ENCODE results near the gene NUMB.

NUMB gene

DNA sequence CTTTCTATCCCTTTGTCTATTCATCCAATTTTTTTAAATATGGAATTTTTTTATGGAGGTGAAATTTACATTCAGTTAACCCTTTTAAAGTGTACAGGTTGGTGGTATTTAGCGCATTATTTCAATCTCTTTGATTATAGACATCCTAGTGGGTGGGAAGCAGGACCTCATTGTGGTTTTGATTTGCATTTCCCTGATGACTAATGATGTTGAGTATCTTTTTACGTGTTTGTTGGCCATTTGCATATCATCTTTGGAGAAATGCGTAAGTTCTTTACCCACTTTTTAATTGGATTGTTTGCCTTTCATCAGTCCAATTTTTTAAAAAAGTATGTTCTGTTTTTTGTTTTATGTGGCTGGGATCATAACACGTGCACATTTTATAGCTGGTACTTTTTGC lies 200.3 kb downstream of the NUMB start:
- DNase-seq, result no peak

DNA sequence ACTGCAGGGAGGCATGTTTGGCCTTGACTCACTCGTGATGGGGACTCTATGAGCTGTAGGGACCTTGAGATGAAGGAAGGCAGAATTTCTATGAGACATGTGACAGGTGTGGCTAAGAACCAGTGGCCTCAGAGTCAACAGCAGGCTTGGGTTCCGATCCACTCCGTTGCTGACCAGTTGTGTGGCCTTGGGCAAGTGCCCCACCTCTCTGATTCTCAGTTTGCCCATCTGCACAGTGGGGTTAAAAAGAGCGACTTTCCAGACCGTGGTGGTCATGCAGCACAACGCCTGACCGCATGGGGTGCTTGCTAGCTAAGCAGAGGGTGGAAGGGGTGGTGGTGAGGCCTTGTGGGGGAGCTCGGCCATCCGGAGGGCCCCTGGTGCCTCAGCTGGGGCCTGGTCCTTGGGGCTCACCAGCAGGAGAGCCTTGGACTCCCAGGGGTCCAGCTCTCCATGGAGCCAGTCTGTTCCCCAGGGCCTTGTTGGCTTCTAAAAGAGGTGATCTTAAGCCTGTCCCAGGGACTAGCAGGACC lies 202.6 kb downstream of the NUMB start:
- DNase-seq, result no peak

DNA sequence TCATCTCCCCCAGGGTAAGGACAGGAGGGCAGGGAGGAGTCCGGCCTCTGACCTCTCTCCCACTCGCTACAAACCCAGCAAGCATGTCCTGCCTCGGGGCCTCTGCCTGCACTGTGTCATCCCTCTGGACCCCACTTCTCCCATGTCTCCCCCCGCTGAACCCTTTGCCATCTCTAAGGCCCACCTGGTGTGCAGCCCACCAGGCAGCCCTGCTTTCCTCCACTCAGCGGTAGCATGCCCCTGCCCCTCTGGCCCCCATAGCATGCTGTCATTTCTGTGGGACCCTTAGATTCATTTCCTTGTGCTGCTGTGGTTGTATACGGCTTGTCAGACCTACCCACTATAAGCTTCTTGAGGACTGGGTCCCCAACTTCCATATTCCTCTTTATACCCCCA lies 203.3 kb downstream of the NUMB start:
- DNase-seq, result no peak

DNA sequence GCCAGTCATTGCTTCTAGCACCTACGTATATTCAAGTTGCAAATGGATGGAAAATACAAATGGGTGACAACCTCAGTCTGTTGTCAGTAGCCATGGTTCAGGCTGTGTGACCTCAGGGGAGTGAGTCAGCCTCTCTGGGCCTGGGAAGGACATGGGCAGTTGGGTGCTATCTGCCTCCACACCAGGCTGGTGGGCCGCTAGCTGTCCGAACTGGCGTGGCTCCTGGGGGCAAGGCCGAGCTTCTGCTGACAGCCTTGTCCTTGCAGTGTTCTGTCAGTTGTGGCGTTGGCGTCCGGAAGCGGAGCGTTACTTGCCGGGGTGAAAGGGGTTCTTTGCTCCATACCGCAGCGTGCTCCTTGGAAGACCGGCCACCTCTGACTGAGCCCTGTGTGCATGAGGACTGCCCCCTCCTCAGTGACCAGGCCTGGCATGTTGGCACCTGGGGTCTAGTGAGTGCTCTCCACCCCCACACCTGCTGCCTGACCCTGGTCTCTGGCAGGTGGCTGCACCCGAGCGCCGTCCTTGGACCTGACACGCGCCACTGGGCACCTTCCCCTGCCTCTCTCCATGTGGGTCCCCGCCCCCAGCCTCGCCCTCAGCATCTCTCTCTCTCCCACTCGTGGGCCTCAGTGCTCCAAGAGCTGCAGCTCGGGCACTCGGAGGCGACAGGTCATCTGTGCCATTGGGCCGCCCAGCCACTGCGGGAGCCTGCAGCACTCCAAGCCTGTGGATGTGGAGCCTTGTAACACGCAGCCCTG lies 203.9 kb downstream of the NUMB start:
- no peak for DNase-seq

DNA sequence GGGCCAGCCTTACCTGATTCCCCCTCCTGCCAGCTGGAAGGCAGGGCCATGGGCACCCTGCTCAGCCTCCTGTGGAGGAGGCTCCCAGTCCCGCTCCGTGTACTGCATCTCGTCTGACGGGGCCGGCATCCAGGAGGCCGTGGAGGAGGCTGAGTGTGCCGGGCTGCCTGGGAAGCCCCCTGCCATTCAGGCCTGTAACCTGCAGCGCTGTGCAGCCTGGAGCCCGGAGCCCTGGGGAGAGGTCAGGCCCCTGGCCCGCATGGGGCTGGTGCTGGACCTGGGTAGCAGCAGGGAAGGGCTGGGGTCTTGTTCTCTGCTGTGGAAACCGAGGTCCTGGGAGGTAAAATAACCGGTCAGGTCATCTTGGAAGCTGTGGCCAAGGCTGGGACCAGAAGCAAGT lies 204.6 kb downstream of the NUMB start:
- no peak for DNase-seq

DNA sequence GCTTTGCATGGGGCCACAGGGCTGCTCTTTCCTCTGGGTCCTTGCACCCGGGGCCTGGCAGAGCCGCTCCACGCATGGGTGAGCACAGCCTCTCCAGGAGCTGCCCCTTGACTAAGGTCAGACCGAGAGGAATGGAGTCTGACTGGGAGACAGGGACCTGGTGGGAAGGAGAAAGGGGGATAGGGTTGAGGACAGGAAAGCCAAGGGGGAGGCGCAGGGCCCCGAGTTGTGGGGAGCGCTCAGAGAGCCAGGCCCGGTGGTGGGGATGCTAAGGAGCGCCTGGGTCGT lies 205.1 kb downstream of the NUMB start:
- no peak for DNase-seq

- DNase-seq, result no peak
These were observed 205.6 kb downstream of the NUMB start for GRCh38 chr14:73252491-73253322.

GRCh38 chr14:73251516-73252215 lies 206.7 kb downstream of the NUMB start:
- DNase-seq, result no peak

DNA sequence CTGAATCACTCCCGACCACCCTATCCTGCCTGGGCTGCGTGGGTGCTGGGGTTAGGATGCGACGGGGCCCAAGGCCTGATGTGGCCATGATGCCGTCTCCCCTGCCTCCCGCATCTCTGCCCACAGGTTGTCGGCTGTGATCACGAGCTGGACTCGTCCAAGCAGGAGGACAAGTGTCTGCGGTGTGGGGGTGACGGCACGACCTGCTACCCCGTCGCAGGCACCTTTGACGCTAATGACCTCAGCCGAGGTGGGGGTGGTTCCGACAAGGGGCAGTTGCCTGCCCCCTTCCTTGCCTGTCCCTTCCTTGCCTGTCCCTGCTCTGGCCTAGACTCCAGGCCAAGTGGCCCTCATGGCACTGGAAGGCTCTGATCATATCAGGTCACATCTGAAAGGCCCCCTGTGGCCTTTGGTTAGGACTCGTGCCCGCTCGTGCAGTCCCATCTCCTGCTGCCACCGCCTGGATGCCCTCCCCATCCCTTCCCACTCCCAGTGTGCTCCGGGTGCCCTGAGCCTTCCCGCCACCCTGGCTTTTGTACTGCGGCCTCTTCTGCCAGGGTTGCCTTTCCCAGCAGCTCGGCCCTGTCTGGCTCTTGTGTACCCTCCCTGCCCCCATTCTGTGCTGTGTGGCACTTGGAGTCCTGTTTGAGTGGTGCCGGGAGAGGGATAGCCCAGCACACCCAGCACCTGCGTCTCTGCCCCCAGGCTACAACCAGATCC lies 207.4 kb downstream of the NUMB start:
- no peak for DNase-seq

DNA sequence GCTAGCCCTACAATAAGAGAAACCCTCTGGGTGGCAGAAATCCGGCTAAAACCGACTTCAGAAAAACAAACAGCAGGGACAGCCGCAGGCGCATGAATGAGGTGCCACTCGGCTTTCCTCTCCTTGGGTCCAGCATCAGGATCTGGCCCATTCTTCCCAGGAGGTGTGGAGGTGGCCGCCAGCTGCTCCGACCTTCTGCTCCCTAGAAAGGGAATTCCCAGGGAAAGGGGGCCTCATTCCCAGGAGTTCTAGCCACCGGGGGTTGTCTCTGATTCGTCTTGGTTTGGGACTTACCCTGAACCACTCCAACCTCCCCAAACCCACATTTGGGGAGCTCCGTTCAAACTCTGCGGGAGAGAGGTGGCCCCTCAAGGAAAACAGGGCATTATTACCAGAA lies 208.0 kb downstream of the NUMB start:
- DNase-seq, result no peak

GRCh38 chr14:73249564-73250316 lies 208.6 kb downstream of the NUMB start:
- no peak for DNase-seq

- no peak for DNase-seq
These were observed 209.2 kb downstream of the NUMB start for GRCh38 chr14:73249108-73249507.

DNA sequence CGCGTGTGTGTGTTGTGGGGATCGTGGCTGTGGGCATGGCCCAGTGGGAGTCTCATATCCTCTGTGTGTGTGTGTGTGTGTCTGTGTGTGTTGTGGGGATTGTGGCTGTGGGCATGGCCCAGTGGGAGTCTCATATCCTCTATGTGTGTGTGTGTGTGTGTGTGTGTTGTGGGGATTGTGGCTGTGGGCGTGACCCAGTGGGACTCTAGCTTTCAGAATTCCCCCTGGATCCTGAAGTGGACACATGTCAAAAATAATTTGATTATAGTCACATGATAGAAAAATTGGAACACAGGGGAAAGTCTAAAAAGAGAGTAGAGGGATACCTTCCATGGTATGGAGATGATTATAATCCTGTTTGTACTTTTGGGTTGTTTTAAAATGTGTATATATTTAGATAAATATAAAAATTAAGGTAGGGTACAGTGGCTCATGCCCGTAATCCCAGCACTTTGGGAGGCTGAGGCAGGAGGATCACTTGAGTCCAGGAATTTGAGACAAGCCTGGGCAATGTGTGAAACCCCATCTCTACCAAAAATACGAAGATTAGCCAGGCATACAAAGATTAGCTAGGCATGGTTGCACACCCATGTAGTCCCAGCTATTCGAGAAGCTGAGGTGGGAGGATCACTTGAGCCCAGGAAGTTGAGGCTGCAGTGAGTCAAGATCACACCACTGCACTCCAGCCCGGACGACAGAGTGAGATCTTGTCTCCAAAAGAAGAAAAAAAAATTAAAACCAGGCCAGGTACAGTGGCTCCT lies 210.1 kb downstream of the NUMB start:
- DNase-seq, result no peak

GRCh38 chr14:73246387-73247150 lies 211.8 kb downstream of the NUMB start:
- no peak for DNase-seq

- DNase-seq, result no peak
These were observed 212.6 kb downstream of the NUMB start for GRCh38 chr14:73245480-73246325.

GRCh38 chr14:73244541-73245290 lies 213.6 kb downstream of the NUMB start:
- no peak for DNase-seq

GRCh38 chr14:73243748-73244147 lies 214.6 kb downstream of the NUMB start:
- DNase-seq, result no peak

DNA sequence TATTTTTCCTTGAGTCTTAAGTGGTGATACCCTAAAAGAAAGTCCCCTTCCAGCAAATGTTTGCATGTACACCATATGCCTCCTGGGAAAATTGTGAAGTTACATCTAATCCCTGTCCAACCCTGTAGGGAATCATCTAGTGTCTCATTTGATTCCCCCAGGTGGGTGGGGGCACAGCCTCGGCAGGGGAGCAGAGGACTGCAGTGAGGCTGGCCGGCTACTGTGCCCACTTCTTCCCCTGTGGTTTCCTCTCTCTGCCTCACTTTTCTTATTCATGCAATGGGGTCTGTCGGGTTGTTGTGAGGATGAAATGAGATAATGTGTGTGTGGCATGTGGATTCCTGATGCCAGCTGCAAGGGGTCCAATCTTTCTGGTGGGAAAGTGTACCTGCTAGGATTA lies 215.0 kb downstream of the NUMB start:
- no peak for DNase-seq

GRCh38 chr14:73242357-73242901 lies 215.9 kb downstream of the NUMB start:
- DNase-seq, result no peak
